ENCODE results near the gene SHISAL2B.
A peak's percentile ranks its signal among the peaks of the same experiment; 100 is the strongest.

Gene SHISAL2B

DNA sequence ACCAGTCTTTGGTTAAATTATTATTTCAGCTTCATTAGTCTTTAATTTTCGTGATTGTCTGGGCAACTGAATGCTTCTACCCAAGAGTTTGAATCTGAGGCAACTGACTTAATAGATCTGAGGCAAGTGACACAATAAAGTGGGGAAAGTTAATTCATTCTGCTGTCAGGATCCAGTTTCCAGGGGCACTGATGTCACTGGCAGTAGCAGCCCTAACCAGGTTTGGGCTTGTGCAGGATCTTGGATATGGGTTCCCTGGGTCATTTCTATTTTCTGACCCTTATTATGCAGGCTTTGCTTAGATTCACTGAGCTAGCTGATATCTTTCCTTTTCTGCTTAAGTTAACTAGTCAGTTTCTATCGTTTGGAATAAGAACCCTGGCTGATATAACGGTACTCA is 68.6 kb downstream of the SHISAL2B start:
- Histone ChIP-seq H3K4me2 (ENCODE audit: insufficient read depth, low read length, poor library complexity, severe bottlenecking) (no peak overlapping the region), H2BK120ac (ENCODE audit: low read depth, low read length) (no peak overlapping the region), H3K23ac (ENCODE audit: low read depth, low read length, poor library complexity) (no peak overlapping the region), H2BK15ac (ENCODE audit: low read length) (no peak overlapping the region), H3K79me1 (ENCODE audit: low read depth, low read length) (no peaks in the 10 kb centered on the region), H2BK12ac (ENCODE audit: low read length) (no peak overlapping the region), H3K9me3 (replicated peaks in 1 of 2; ENCODE audit: control insufficient read depth in 2 of 2, insufficient read depth in 1 of 2, low read depth in 1 of 2, low read length in 2 of 2) (no peaks in the 10 kb centered on the region), H3K4ac (ENCODE audit: low read length) (no peak overlapping the region), H4K8ac (ENCODE audit: low read depth, low read length) (no peak overlapping the region), H3K27ac (replicated peaks; ENCODE audit: low read length) (peak overlapping the region; percentile 85), H2AK5ac (ENCODE audit: low read depth, low read length) (no peak overlapping the region), H3K36me3 (replicated peaks in 1 of 2; ENCODE audit: control insufficient read depth in 2 of 2, insufficient read depth in 2 of 2, low read length in 2 of 2) (peaks cover 7 to 30% of the 10 kb centered on the region in 2 donors), H4K91ac (ENCODE audit: low read depth, low read length, poor library complexity) (no peak overlapping the region), H3K4me1 (ENCODE audit: control insufficient read depth in 2 of 2, insufficient read depth in 1 of 2, low read depth in 1 of 2, low read length in 2 of 2) (peaks cover 10 to 26% of the 10 kb centered on the region in 2 donors), H2AFZ (ENCODE audit: low read length) (no peak overlapping the region), H2BK5ac (ENCODE audit: low read length) (no peak overlapping the region), H3K27me3 (ENCODE audit: control insufficient read depth in 3 of 3, insufficient read depth in 3 of 3, low read depth in 1 of 3, low read length in 3 of 3) (no peaks in the 10 kb centered on the region), H3K14ac (ENCODE audit: low read length) (no peak overlapping the region), H3K4me3 (ENCODE audit: low read length in 2 of 2) (no peak overlapping the region), H3K9ac (ENCODE audit: low read depth, low read length, poor library complexity) (no peak overlapping the region), H3K18ac (ENCODE audit: low read length) (no peak overlapping the region)
- DNase-seq (ENCODE audit: low spot score): no peak
- WGBS, 2 donors (ENCODE audit: extremely low coverage in 2 of 2, insufficient read length in 2 of 2, insufficient replicate concordance in 1 of 2): no CpG with 5 or more reads among the region's 3 CpGs

GRCh38 chr5:64759960-64760660 is 69.8 kb downstream of the SHISAL2B start:
- Histone ChIP-seq H4K8ac (ENCODE audit: low read depth, low read length) (no peak overlapping the region), H3K27ac (replicated peaks; ENCODE audit: low read length) (peak overlapping the region; percentile 93), H3K18ac (ENCODE audit: low read length) (no peak overlapping the region), H2AK5ac (ENCODE audit: low read depth, low read length) (no peak overlapping the region), H3K4me1 (ENCODE audit: control insufficient read depth in 2 of 2, insufficient read depth in 1 of 2, low read depth in 1 of 2, low read length in 2 of 2) (peaks cover 10 to 26% of the 10 kb centered on the region in 2 donors), H3K9me3 (replicated peaks in 1 of 2; ENCODE audit: control insufficient read depth in 2 of 2, insufficient read depth in 1 of 2, low read depth in 1 of 2, low read length in 2 of 2) (no peaks in the 10 kb centered on the region), H2BK120ac (ENCODE audit: low read depth, low read length) (no peak overlapping the region), H3K36me3 (replicated peaks in 1 of 2; ENCODE audit: control insufficient read depth in 2 of 2, insufficient read depth in 2 of 2, low read length in 2 of 2) (peaks cover 6 to 33% of the 10 kb centered on the region in 2 donors), H3K4ac (ENCODE audit: low read length) (no peak overlapping the region), H2BK12ac (ENCODE audit: low read length) (no peak overlapping the region), H3K27me3 (ENCODE audit: control insufficient read depth in 3 of 3, insufficient read depth in 3 of 3, low read depth in 1 of 3, low read length in 3 of 3) (no peaks in the 10 kb centered on the region), H2BK5ac (ENCODE audit: low read length) (no peak overlapping the region), H2AFZ (ENCODE audit: low read length) (no peak overlapping the region), H3K4me2 (ENCODE audit: insufficient read depth, low read length, poor library complexity, severe bottlenecking) (no peak overlapping the region), H2BK15ac (ENCODE audit: low read length) (no peak overlapping the region), H3K9ac (ENCODE audit: low read depth, low read length, poor library complexity) (no peak overlapping the region), H3K23ac (ENCODE audit: low read depth, low read length, poor library complexity) (no peak overlapping the region), H3K14ac (ENCODE audit: low read length) (no peak overlapping the region), H3K4me3 (ENCODE audit: low read length in 2 of 2) (no peak overlapping the region), H3K79me1 (ENCODE audit: low read depth, low read length) (no peaks in the 10 kb centered on the region), H4K91ac (ENCODE audit: low read depth, low read length, poor library complexity) (no peak overlapping the region)
- peak; percentile 54 for DNase-seq (ENCODE audit: low spot score)
- WGBS, 2 donors (ENCODE audit: extremely low coverage in 2 of 2, insufficient read length in 2 of 2, insufficient replicate concordance in 1 of 2): 100% methylated on average over 2 of the region's 4 CpGs; no CpG with 5 or more reads in 1 of the 2 donors

- no peak overlapping the region for H2AK5ac ChIP-seq (ENCODE audit: low read depth, low read length)
- H3K27me3 ChIP-seq (ENCODE audit: control insufficient read depth in 3 of 3, insufficient read depth in 3 of 3, low read depth in 1 of 3, low read length in 3 of 3): no peaks in the 10 kb centered on the region
- no peak overlapping the region for H2BK5ac ChIP-seq (ENCODE audit: low read length)
- H3K27ac ChIP-seq (replicated peaks; ENCODE audit: low read length): peak overlapping the region; percentile 5
- H3K4me2 ChIP-seq (ENCODE audit: insufficient read depth, low read length, poor library complexity, severe bottlenecking): no peak overlapping the region
- no peak overlapping the region for H3K14ac ChIP-seq (ENCODE audit: low read length)
- no peak overlapping the region for H4K8ac ChIP-seq (ENCODE audit: low read depth, low read length)
- H3K4me3 ChIP-seq (ENCODE audit: low read length in 2 of 2): no peak overlapping the region
- H4K91ac ChIP-seq (ENCODE audit: low read depth, low read length, poor library complexity): no peak overlapping the region
- H2BK15ac ChIP-seq (ENCODE audit: low read length): no peak overlapping the region
- WGBS, 2 donors (ENCODE audit: extremely low coverage in 2 of 2, insufficient read length in 2 of 2, insufficient replicate concordance in 1 of 2): no CpG with 5 or more reads among the region's 4 CpGs
- no peak overlapping the region for H2BK12ac ChIP-seq (ENCODE audit: low read length)
- H3K4ac ChIP-seq (ENCODE audit: low read length): no peak overlapping the region
- peaks cover 2% of the 10 kb centered on the region for H3K79me1 ChIP-seq (ENCODE audit: low read depth, low read length)
- H3K9ac ChIP-seq (ENCODE audit: low read depth, low read length, poor library complexity): no peak overlapping the region
- H3K36me3 ChIP-seq (replicated peaks in 1 of 2; ENCODE audit: control insufficient read depth in 2 of 2, insufficient read depth in 2 of 2, low read length in 2 of 2): peaks cover 6 to 48% of the 10 kb centered on the region in 2 donors
- no peak overlapping the region for H3K23ac ChIP-seq (ENCODE audit: low read depth, low read length, poor library complexity)
- H2BK120ac ChIP-seq (ENCODE audit: low read depth, low read length): no peak overlapping the region
- no peak overlapping the region for H2AFZ ChIP-seq (ENCODE audit: low read length)
- DNase-seq (ENCODE audit: low spot score): no peak
- peaks cover 16 to 27% of the 10 kb centered on the region in 2 donors for H3K4me1 ChIP-seq (ENCODE audit: control insufficient read depth in 2 of 2, insufficient read depth in 1 of 2, low read depth in 1 of 2, low read length in 2 of 2)
- H3K18ac ChIP-seq (ENCODE audit: low read length): no peak overlapping the region
- no peaks in the 10 kb centered on the region for H3K9me3 ChIP-seq (replicated peaks in 1 of 2; ENCODE audit: control insufficient read depth in 2 of 2, insufficient read depth in 1 of 2, low read depth in 1 of 2, low read length in 2 of 2)
These were observed 73.7 kb downstream of the SHISAL2B start for GRCh38 chr5:64763948-64764503.

DNA sequence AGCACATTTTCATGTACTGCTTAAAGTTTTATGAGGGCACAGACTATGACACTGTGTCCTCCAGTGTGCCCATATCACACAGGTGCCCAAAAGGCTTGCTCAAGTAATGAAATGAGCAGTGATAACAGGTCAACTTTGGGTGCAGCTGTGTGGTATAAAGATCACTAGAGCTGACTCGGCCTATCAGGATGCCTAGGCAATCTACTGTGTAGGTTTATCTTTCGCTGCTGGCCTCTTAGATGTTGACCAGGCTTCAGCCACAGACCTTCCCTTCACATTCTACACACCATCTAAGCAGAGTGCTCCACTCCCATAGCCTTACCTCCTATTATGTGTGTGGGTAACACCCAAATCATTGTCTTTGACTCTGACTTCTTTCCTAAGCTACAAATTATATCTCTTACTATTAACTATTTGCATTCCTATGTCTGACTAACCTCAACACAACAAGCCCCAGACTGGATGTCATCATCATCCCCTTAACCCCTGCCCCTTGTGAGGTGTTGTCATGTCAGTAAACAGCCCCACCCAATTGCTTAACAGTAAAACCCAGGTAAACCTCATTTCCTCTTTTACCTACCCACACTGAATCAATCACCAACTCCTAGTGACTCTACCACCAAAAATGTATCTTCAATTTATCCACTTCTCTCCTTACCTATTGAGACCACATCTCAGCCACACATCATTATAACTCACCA is 75.7 kb downstream of the SHISAL2B start:
- Histone ChIP-seq H3K4me2 (ENCODE audit: insufficient read depth, low read length, poor library complexity, severe bottlenecking) (no peak overlapping the region), H3K36me3 (replicated peaks in 1 of 2; ENCODE audit: control insufficient read depth in 2 of 2, insufficient read depth in 2 of 2, low read length in 2 of 2) (peaks cover 6 to 48% of the 10 kb centered on the region in 2 donors), H4K91ac (ENCODE audit: low read depth, low read length, poor library complexity) (no peak overlapping the region), H3K14ac (ENCODE audit: low read length) (no peak overlapping the region), H3K4me1 (ENCODE audit: control insufficient read depth in 2 of 2, insufficient read depth in 1 of 2, low read depth in 1 of 2, low read length in 2 of 2) (peaks cover 14 to 16% of the 10 kb centered on the region in 2 donors), H2AFZ (ENCODE audit: low read length) (no peak overlapping the region), H3K27me3 (ENCODE audit: control insufficient read depth in 3 of 3, insufficient read depth in 3 of 3, low read depth in 1 of 3, low read length in 3 of 3) (no peaks in the 10 kb centered on the region), H3K79me1 (ENCODE audit: low read depth, low read length) (peaks cover 2% of the 10 kb centered on the region), H3K27ac (replicated peaks; ENCODE audit: low read length) (no peak overlapping the region), H3K23ac (ENCODE audit: low read depth, low read length, poor library complexity) (no peak overlapping the region), H3K9me3 (replicated peaks in 1 of 2; ENCODE audit: control insufficient read depth in 2 of 2, insufficient read depth in 1 of 2, low read depth in 1 of 2, low read length in 2 of 2) (no peaks in the 10 kb centered on the region), H3K9ac (ENCODE audit: low read depth, low read length, poor library complexity) (no peak overlapping the region), H2BK15ac (ENCODE audit: low read length) (no peak overlapping the region), H4K8ac (ENCODE audit: low read depth, low read length) (no peak overlapping the region), H2BK12ac (ENCODE audit: low read length) (no peak overlapping the region), H3K4me3 (ENCODE audit: low read length in 2 of 2) (no peak overlapping the region), H3K18ac (ENCODE audit: low read length) (no peak overlapping the region), H2BK5ac (ENCODE audit: low read length) (no peak overlapping the region), H3K4ac (ENCODE audit: low read length) (no peak overlapping the region), H2BK120ac (ENCODE audit: low read depth, low read length) (no peak overlapping the region), H2AK5ac (ENCODE audit: low read depth, low read length) (no peak overlapping the region)
- DNase-seq (ENCODE audit: low spot score): no peak
- WGBS, 2 donors (ENCODE audit: extremely low coverage in 2 of 2, insufficient read length in 2 of 2, insufficient replicate concordance in 1 of 2): no CpG with 5 or more reads among the region's 2 CpGs

All from neuronal stem cell (in vitro differentiated cells).